ENCODE measurements around the gene ABCF1.
"Not testable (repeated sequence)": the region's sequence is repeated elsewhere in the genome, so short reads cannot be mapped to it uniquely, and the experiment has no call there.

ABCF1 gene

GRCh38 chr6:30597315-30598144 is 26.3 kb downstream of the ABCF1 start:
- in situ Hi-C loops (cut with MboI; ENCODE audit: low pct_unique_long_range_greater_than_20kb, low sequenced_read_pairs), result not testable (repeated sequence)
- DNase-seq, result peak; percentile 85

GRCh38 chr6:30598912-30599624 is 27.8 kb downstream of the ABCF1 start:
- no peak for DNase-seq
- in situ Hi-C loops (cut with MboI; ENCODE audit: low pct_unique_long_range_greater_than_20kb, low sequenced_read_pairs), result no loop called here

GRCh38 chr6:30599625-30600324 is 28.5 kb downstream of the ABCF1 start:
- in situ Hi-C loops (cut with MboI; ENCODE audit: low pct_unique_long_range_greater_than_20kb, low sequenced_read_pairs), result no loop called here
- DNase-seq, result no peak

GRCh38 chr6:30600451-30600961 is 29.3 kb downstream of the ABCF1 start:
- no peak for DNase-seq
- in situ Hi-C loops (cut with MboI; ENCODE audit: low pct_unique_long_range_greater_than_20kb, low sequenced_read_pairs), result no loop called here

- no peak for DNase-seq
- in situ Hi-C loops (cut with MboI; ENCODE audit: low pct_unique_long_range_greater_than_20kb, low sequenced_read_pairs), result no loop called here
Measured at GRCh38 chr6:30601436-30601814, 30.2 kb downstream of the ABCF1 start.

GRCh38 chr6:30601815-30602641 is 30.8 kb downstream of the ABCF1 start:
- DNase-seq, result no peak
- in situ Hi-C loops (cut with MboI; ENCODE audit: low pct_unique_long_range_greater_than_20kb, low sequenced_read_pairs), result no loop called here

- in situ Hi-C loops (cut with MboI; ENCODE audit: low pct_unique_long_range_greater_than_20kb, low sequenced_read_pairs), result no loop called here
- no peak for DNase-seq
Measured at GRCh38 chr6:30603961-30604360, 32.7 kb downstream of the ABCF1 start.

- DNase-seq, result no peak
- in situ Hi-C loops (cut with MboI; ENCODE audit: low pct_unique_long_range_greater_than_20kb, low sequenced_read_pairs), result no loop called here
Measured at GRCh38 chr6:30610065-30610464, 38.8 kb downstream of the ABCF1 start.

GRCh38 chr6:30611150-30611855 is 40.1 kb downstream of the ABCF1 start:
- in situ Hi-C loops (cut with MboI; ENCODE audit: low pct_unique_long_range_greater_than_20kb, low sequenced_read_pairs), result no loop called here
- no peak for DNase-seq

- DNase-seq, result no peak
- in situ Hi-C loops (cut with MboI; ENCODE audit: low pct_unique_long_range_greater_than_20kb, low sequenced_read_pairs), result no loop called here
Measured at GRCh38 chr6:30611856-30612194, 40.6 kb downstream of the ABCF1 start.

- DNase-seq, result peak; percentile 35
- in situ Hi-C loops (cut with MboI; ENCODE audit: low pct_unique_long_range_greater_than_20kb, low sequenced_read_pairs), result no loop called here
Measured at GRCh38 chr6:30612213-30612612, 41.0 kb downstream of the ABCF1 start.

GRCh38 chr6:30612687-30613248 is 41.5 kb downstream of the ABCF1 start:
- DNase-seq, result no peak
- in situ Hi-C loops (cut with MboI; ENCODE audit: low pct_unique_long_range_greater_than_20kb, low sequenced_read_pairs), result no loop called here

GRCh38 chr6:30613251-30614043 is 42.2 kb downstream of the ABCF1 start:
- DNase-seq, result no peak
- in situ Hi-C loops (cut with MboI; ENCODE audit: low pct_unique_long_range_greater_than_20kb, low sequenced_read_pairs), result no loop called here

- DNase-seq, result no peak
- in situ Hi-C loops (cut with MboI; ENCODE audit: low pct_unique_long_range_greater_than_20kb, low sequenced_read_pairs), result no loop called here
Measured at GRCh38 chr6:30614044-30614842, 43.0 kb downstream of the ABCF1 start.

- in situ Hi-C loops (cut with MboI; ENCODE audit: low pct_unique_long_range_greater_than_20kb, low sequenced_read_pairs), result no loop called here
- peak; percentile 99 for DNase-seq
Measured at GRCh38 chr6:30614843-30615218, 43.6 kb downstream of the ABCF1 start.

GRCh38 chr6:30615219-30615957 is 44.1 kb downstream of the ABCF1 start:
- DNase-seq, result peak; percentile 79

More at GRCh38 chr6:30615219-30615957, 44.1 kb downstream of the ABCF1 start:
- in situ Hi-C loops (cut with MboI; ENCODE audit: low pct_unique_long_range_greater_than_20kb, low sequenced_read_pairs), result no loop called here

Measured in KBM-7 (cell line).